Activated T-cell treated with anti-CD3 and anti-CD28 coated beads, Interleukin-2, amount 50 U/mL, for 72 hours (primary cell): ENCODE data around the gene NDST4. TPM values are rescaled to one million over a fixed set of nuclear protein-coding genes. Genes with fewer than 3 reads are reported as not detected.
"Not testable (repeated sequence)": the region's sequence is repeated elsewhere in the genome, so short reads cannot be mapped to it uniquely, and the experiment has no call there.

Experiments used
- ATAC-seq, 2 donors: fragments of 150-1000 bp; cut with Tn5 transposase; replicated peaks in 1 of 2; 2 replicates each; pipeline ENCODE4 v1.10.0; 2021; ENCODE audit warnings: moderate library complexity in 2 of 2, mild to moderate bottlenecking in 1 of 2
- DNase-seq, 2 donors: peaks; one replicate each; pipeline ENCODE4 v3.0.0; 2021 to 2022; ENCODE audit warnings: mixed read lengths in 1 of 2
- H3K27ac Mint-ChIP-seq: one replicate; pipeline ENCODE4 v1.8.0; 2022; ENCODE audit warnings: mild to moderate bottlenecking, moderate library complexity, mixed read lengths
- H3K27me3 Mint-ChIP-seq: one replicate; pipeline ENCODE4 v1.8.0; 2022; ENCODE audit warnings: low read depth, mixed read lengths
- H3K36me3 Mint-ChIP-seq, 2 donors: one replicate each; pipeline ENCODE4 v1.8.0; 2022; ENCODE audit warnings: mixed read lengths in 2 of 2, mild to moderate bottlenecking in 1 of 2; ENCODE audit not compliant: insufficient read depth in 2 of 2
- H3K4me1 Mint-ChIP-seq: one replicate; pipeline ENCODE4 v1.8.0; 2022; ENCODE audit warnings: low read depth, mixed read lengths
- H3K4me3 Mint-ChIP-seq, 2 donors: one replicate each; pipeline ENCODE4 v1.8.0; 2022; ENCODE audit warnings: mild to moderate bottlenecking in 2 of 2, mixed read lengths in 2 of 2, moderate library complexity in 2 of 2
- H3K9me3 Mint-ChIP-seq, 2 donors: one replicate each; pipeline ENCODE4 v1.8.0; 2022; ENCODE audit warnings: mixed read lengths in 2 of 2
- total RNA-seq, 2 donors: library from RNA; stranded (reverse); gene quantifications; one replicate each; pipeline ENCODE4 v1.2.3, GENCODE V29; 2022

NDST4 gene
- total RNA-seq, 2 donors from 2014 or later: not detected

GRCh38 chr4:114999880-115000279 lies 113.5 kb downstream of the NDST4 start:
- Mint-ChIP-seq H3K9me3 (peaks cover 1 to 6% of the 10 kb centered on the region in 2 donors), H3K4me3 (no peak overlapping the region), H3K4me1 (no peaks in the 10 kb centered on the region), H3K27ac (no peak overlapping the region), H3K27me3 (no peaks in the 10 kb centered on the region), H3K36me3 (no peaks in the 10 kb centered on the region)
- DNase-seq (no peak), ATAC-seq (no peak)

- Mint-ChIP-seq H3K27me3 (no peaks in the 10 kb centered on the region), H3K4me1 (no peaks in the 10 kb centered on the region), H3K27ac (no peak overlapping the region), H3K36me3 (no peaks in the 10 kb centered on the region), H3K9me3 (peaks cover 0 to 6% of the 10 kb centered on the region in 2 donors), H3K4me3 (no peak overlapping the region)
- no peak for DNase-seq
- ATAC-seq: no peak
Measured at GRCh38 chr4:114998316-114998715, 115.1 kb downstream of the NDST4 start.

- no peak overlapping the region for H3K4me3 Mint-ChIP-seq
- no peak for DNase-seq
- H3K27me3 Mint-ChIP-seq: no peaks in the 10 kb centered on the region
- no peak overlapping the region for H3K27ac Mint-ChIP-seq
- no peaks in the 10 kb centered on the region for H3K4me1 Mint-ChIP-seq
- no peaks in the 10 kb centered on the region for H3K36me3 Mint-ChIP-seq
- ATAC-seq: no peak
- H3K9me3 Mint-ChIP-seq: peaks cover 0 to 3% of the 10 kb centered on the region in 2 donors
Measured at GRCh38 chr4:114997576-114998247, 115.7 kb downstream of the NDST4 start.

GRCh38 chr4:114986133-114986532 lies 127.3 kb downstream of the NDST4 start:
- Mint-ChIP-seq H3K36me3 (peaks cover 0 to 2% of the 10 kb centered on the region in 2 donors), H3K27me3 (no peaks in the 10 kb centered on the region), H3K4me1 (no peaks in the 10 kb centered on the region), H3K9me3 (peaks cover 1 to 2% of the 10 kb centered on the region in 2 donors), H3K27ac (no peak overlapping the region), H3K4me3 (no peak overlapping the region)
- DNase-seq (no peak), ATAC-seq (no peak)

GRCh38 chr4:114980932-114981708 lies 132.3 kb downstream of the NDST4 start:
- Mint-ChIP-seq H3K9me3 (peaks cover 0 to 4% of the 10 kb centered on the region in 2 donors), H3K4me1 (no peaks in the 10 kb centered on the region), H3K27ac (no peak overlapping the region), H3K4me3 (no peak overlapping the region), H3K27me3 (no peaks in the 10 kb centered on the region), H3K36me3 (no peaks in the 10 kb centered on the region)
- DNase-seq: no peak
- no peak for ATAC-seq

- not testable (repeated sequence) for H3K36me3 Mint-ChIP-seq, ATAC-seq, DNase-seq, H3K9me3 Mint-ChIP-seq, H3K4me3 Mint-ChIP-seq, H3K4me1 Mint-ChIP-seq, H3K27me3 Mint-ChIP-seq, H3K27ac Mint-ChIP-seq
Measured at GRCh38 chr4:114980399-114980798, 133.0 kb downstream of the NDST4 start.

- H3K36me3 Mint-ChIP-seq: no peaks in the 10 kb centered on the region
- DNase-seq (no peak), ATAC-seq (no peak)
- no peaks in the 10 kb centered on the region for H3K27me3 Mint-ChIP-seq
- peaks cover 0 to 2% of the 10 kb centered on the region in 2 donors for H3K9me3 Mint-ChIP-seq
- H3K27ac Mint-ChIP-seq: no peak overlapping the region
- no peak overlapping the region for H3K4me3 Mint-ChIP-seq
- no peaks in the 10 kb centered on the region for H3K4me1 Mint-ChIP-seq
Measured at GRCh38 chr4:114976901-114977300, 136.5 kb downstream of the NDST4 start.

GRCh38 chr4:114964026-114964425 lies 149.4 kb downstream of the NDST4 start:
- H3K9me3 Mint-ChIP-seq: peaks cover 3 to 8% of the 10 kb centered on the region in 2 donors
- ATAC-seq (no peak), DNase-seq (no peak)
- no peak overlapping the region for H3K4me3 Mint-ChIP-seq
- no peaks in the 10 kb centered on the region for H3K36me3 Mint-ChIP-seq
- H3K27ac Mint-ChIP-seq: no peak overlapping the region
- H3K27me3 Mint-ChIP-seq: no peaks in the 10 kb centered on the region
- H3K4me1 Mint-ChIP-seq: no peaks in the 10 kb centered on the region

- no peak for ATAC-seq
- peaks cover 7 to 8% of the 10 kb centered on the region in 2 donors for H3K9me3 Mint-ChIP-seq
- DNase-seq: no peak
- H3K36me3 Mint-ChIP-seq: no peaks in the 10 kb centered on the region
- no peaks in the 10 kb centered on the region for H3K27me3 Mint-ChIP-seq
- no peak overlapping the region for H3K27ac Mint-ChIP-seq
- H3K4me1 Mint-ChIP-seq: no peaks in the 10 kb centered on the region
- H3K4me3 Mint-ChIP-seq: no peak overlapping the region
Measured at GRCh38 chr4:114945616-114946015, 167.8 kb downstream of the NDST4 start.

- no peak overlapping the region for H3K27ac Mint-ChIP-seq
- H3K36me3 Mint-ChIP-seq: no peaks in the 10 kb centered on the region
- H3K9me3 Mint-ChIP-seq: peaks cover 5 to 8% of the 10 kb centered on the region in 2 donors
- H3K27me3 Mint-ChIP-seq: no peaks in the 10 kb centered on the region
- ATAC-seq (no peak), DNase-seq (no peak)
- no peaks in the 10 kb centered on the region for H3K4me1 Mint-ChIP-seq
- H3K4me3 Mint-ChIP-seq: no peak overlapping the region
Measured at GRCh38 chr4:114941503-114941902, 171.9 kb downstream of the NDST4 start.

- H3K4me1 Mint-ChIP-seq: no peaks in the 10 kb centered on the region
- no peak overlapping the region for H3K27ac Mint-ChIP-seq
- peaks cover 2 to 8% of the 10 kb centered on the region in 2 donors for H3K9me3 Mint-ChIP-seq
- no peaks in the 10 kb centered on the region for H3K27me3 Mint-ChIP-seq
- no peaks in the 10 kb centered on the region for H3K36me3 Mint-ChIP-seq
- H3K4me3 Mint-ChIP-seq: no peak overlapping the region
- no peak for ATAC-seq
- no peak for DNase-seq
Measured at GRCh38 chr4:114927881-114928280, 185.5 kb downstream of the NDST4 start.

- no peaks in the 10 kb centered on the region for H3K4me1 Mint-ChIP-seq
- DNase-seq: no peak
- no peak overlapping the region for H3K4me3 Mint-ChIP-seq
- no peak for ATAC-seq
- H3K9me3 Mint-ChIP-seq: peaks cover 2 to 8% of the 10 kb centered on the region in 2 donors
- H3K27me3 Mint-ChIP-seq: no peaks in the 10 kb centered on the region
- H3K27ac Mint-ChIP-seq: no peak overlapping the region
- H3K36me3 Mint-ChIP-seq: no peaks in the 10 kb centered on the region
Measured at GRCh38 chr4:114926583-114926982, 186.8 kb downstream of the NDST4 start.

GRCh38 chr4:114924311-114924710 lies 189.1 kb downstream of the NDST4 start:
- no peak overlapping the region for H3K27ac Mint-ChIP-seq
- H3K4me1 Mint-ChIP-seq: no peaks in the 10 kb centered on the region
- H3K27me3 Mint-ChIP-seq: no peaks in the 10 kb centered on the region
- no peak overlapping the region for H3K4me3 Mint-ChIP-seq
- ATAC-seq: no peak
- H3K36me3 Mint-ChIP-seq: no peaks in the 10 kb centered on the region
- H3K9me3 Mint-ChIP-seq: peaks cover under 1 to 8% of the 10 kb centered on the region in 2 donors
- no peak for DNase-seq
